ENCODE measurements around the gene PLA2G15. TPM values are rescaled to one million over a fixed set of nuclear protein-coding genes. Genes with fewer than 3 reads are reported as not detected.
A peak's percentile ranks its signal among the peaks of the same experiment; 100 is the strongest.

Gene PLA2G15
- 30.4 TPM for total RNA-seq
- long read RNA-seq, transcript PLA2G15-209 (6 exons, 1,203 nt) = minor isoform, 10 of 129 reads
- long read RNA-seq, transcript PLA2G15-201 (6 exons, 2,727 nt) = major isoform, 90 of 129 reads
- long read RNA-seq, transcript PLA2G15-207 (2 exons, 3,121 nt) = minor isoform, 6 of 129 reads
- long read RNA-seq, partial matches to known transcripts = 6 of 129 reads
- long read RNA-seq, other reads (novel, unspliced or antisense) = 17 of 129 reads

GRCh38 chr16:68244903-68245853 is at the start of gene PLA2G15:
Gene PLA2G15, plus strand, starts transcription at chr16:68245373. Its CDS starts 54 bp downstream, at chr16:68245427.
- ATAC-seq = peak; percentile 97
- peaks cover 22% of the 10 kb centered on the region for H3K4me1 ChIP-seq

GRCh38 chr16:68197250-68197649 is 47.9 kb upstream of the PLA2G15 start:
- DNase-seq (no peak), ATAC-seq (no peak)
- Histone ChIP-seq H3K27ac (no peak overlapping the region), H3K4me3 (no peak overlapping the region), H3K36me3 (peaks cover 13% of the 10 kb centered on the region), H3K9me3 (no peaks in the 10 kb centered on the region), H3K27me3 (no peaks in the 10 kb centered on the region), H3K4me1 (no peaks in the 10 kb centered on the region)
- intact Hi-C loops (cut with DNase I) = no loop called here
- TF ChIP-seq CTCF (IDR thresholded peaks at IDR 0.05) = no peak

More at GRCh38 chr16:68244903-68245853, at the start of gene PLA2G15:
- no peaks in the 10 kb centered on the region for H3K9me3 ChIP-seq
- peak within 1 kb of the TSS; percentile 98 for H3K4me3 ChIP-seq
- intact Hi-C loops (cut with DNase I) = loop anchor here (10.0 kb wide), 1 partner anchor 890 kb away; the partner anchor contains the start of genes CHTF8 and UTP4
- H3K27me3 ChIP-seq = no peaks in the 10 kb centered on the region
- peak; percentile 98 for DNase-seq
- no peak for TF ChIP-seq CTCF (IDR thresholded peaks at IDR 0.05)
- H3K36me3 ChIP-seq = peaks cover 9% of the 10 kb centered on the region
- peak within 1 kb of the TSS; percentile 74 for H3K27ac ChIP-seq

- peaks cover 9% of the 10 kb centered on the region for H3K36me3 ChIP-seq
Measured at GRCh38 chr16:68200088-68200783, 44.9 kb upstream of the PLA2G15 start.

GRCh38 chr16:68202091-68202519 is 43.1 kb upstream of the PLA2G15 start:
- no peak overlapping the region for H3K4me3 ChIP-seq
- no peak for TF ChIP-seq CTCF (IDR thresholded peaks at IDR 0.05)

More at GRCh38 chr16:68200088-68200783, 44.9 kb upstream of the PLA2G15 start:
- no peaks in the 10 kb centered on the region for H3K27me3 ChIP-seq
- intact Hi-C loops (cut with DNase I) = no loop called here
- no peak overlapping the region for H3K4me3 ChIP-seq
- no peak for TF ChIP-seq CTCF (IDR thresholded peaks at IDR 0.05)
- H3K9me3 ChIP-seq = no peaks in the 10 kb centered on the region
- H3K4me1 ChIP-seq = no peaks in the 10 kb centered on the region
- ATAC-seq (no peak), DNase-seq (no peak)
- no peak overlapping the region for H3K27ac ChIP-seq

GRCh38 chr16:68206245-68206644 is 38.9 kb upstream of the PLA2G15 start:
- peak; percentile 25 for ATAC-seq
- TF ChIP-seq CTCF (IDR thresholded peaks at IDR 0.05) = no peak
- no peak overlapping the region for H3K27ac ChIP-seq

More at GRCh38 chr16:68202091-68202519, 43.1 kb upstream of the PLA2G15 start:
- H3K36me3 ChIP-seq = peaks cover 9% of the 10 kb centered on the region
- H3K27ac ChIP-seq = no peak overlapping the region
- intact Hi-C loops (cut with DNase I) = no loop called here
- DNase-seq (no peak), ATAC-seq (no peak)
- H3K4me1 ChIP-seq = no peaks in the 10 kb centered on the region
- H3K27me3 ChIP-seq = no peaks in the 10 kb centered on the region
- H3K9me3 ChIP-seq = no peaks in the 10 kb centered on the region

More at GRCh38 chr16:68206245-68206644, 38.9 kb upstream of the PLA2G15 start:
- Histone ChIP-seq H3K36me3 (peaks cover 9% of the 10 kb centered on the region), H3K4me1 (no peaks in the 10 kb centered on the region), H3K4me3 (no peak overlapping the region), H3K27me3 (no peaks in the 10 kb centered on the region), H3K9me3 (no peaks in the 10 kb centered on the region)
- intact Hi-C loops (cut with DNase I) = no loop called here
- DNase-seq = no peak

All from upper lobe of right lung (tissue), 1 donor.